ENCODE measurements around the gene CHMP4B.

- no peak for TF ChIP-seq CTCF (IDR thresholded peaks at IDR 0.05)
- TF ChIP-seq POLR2AphosphoS5 (IDR thresholded peaks at IDR 0.05), result no peak
- TF ChIP-seq POLR2A (IDR thresholded peaks at IDR 0.05), result no peak
- TF ChIP-seq EP300 (IDR thresholded peaks at IDR 0.05), result no peak
These were observed 33.3 kb upstream of the CHMP4B start for GRCh38 chr20:33777816-33778215.
